Tibial nerve (tissue), 4 donors: ENCODE data around the gene VASH1.

ENCODE experiments used
- CTCF ChIP-seq, 5 experiments: fragments of 200-600 bp in 3 of 5; fragments of 450-650 bp in 2 of 5; sonication (generic) in 3 of 5; IDR thresholded peaks; one replicate each; pipeline ENCODE4 v1.5.1; 2016 to 2019; ENCODE audit warnings: antibody characterized with exemption in 5 of 5, mild to moderate bottlenecking in 3 of 5, moderate library complexity in 2 of 5
- EP300 ChIP-seq, 2 donors: sonication (generic); formaldehyde crosslinking; IDR thresholded peaks; one replicate each; pipeline ENCODE4 v1.6.1; 2017; ENCODE audit warnings: antibody characterized with exemption in 2 of 2, mild to moderate bottlenecking in 1 of 2
- POLR2A ChIP-seq, 2 donors: fragments of 450-650 bp; IDR thresholded peaks; one replicate each; pipeline ENCODE4 v1.6.1; 2017; ENCODE audit warnings: antibody characterized with exemption in 2 of 2, mild to moderate bottlenecking in 2 of 2, moderate library complexity in 2 of 2

- TF ChIP-seq CTCF (IDR thresholded peaks at IDR 0.05) (no peak), POLR2A (IDR thresholded peaks at IDR 0.05) (no peak), EP300 (IDR thresholded peaks at IDR 0.05) (no peak)
These were observed 32.0 kb upstream of the VASH1 start for GRCh38 chr14:76729258-76729657.
